C4-2B (cell line): ENCODE measurements around the gene NAIF1.

Source experiments
- ZFX ChIP-seq: fragments of 450-650 bp; IDR thresholded peaks from 2 replicates; pipeline ENCODE4 v1.6.1; 2017
- TF ChIP-seq, protein P1 (sequence below): fragments of 450-650 bp; conservative IDR thresholded peaks from 2 replicates; pipeline ENCODE4 v1.5.1; 2017; ENCODE audit warnings: mild to moderate bottlenecking

DNA sequence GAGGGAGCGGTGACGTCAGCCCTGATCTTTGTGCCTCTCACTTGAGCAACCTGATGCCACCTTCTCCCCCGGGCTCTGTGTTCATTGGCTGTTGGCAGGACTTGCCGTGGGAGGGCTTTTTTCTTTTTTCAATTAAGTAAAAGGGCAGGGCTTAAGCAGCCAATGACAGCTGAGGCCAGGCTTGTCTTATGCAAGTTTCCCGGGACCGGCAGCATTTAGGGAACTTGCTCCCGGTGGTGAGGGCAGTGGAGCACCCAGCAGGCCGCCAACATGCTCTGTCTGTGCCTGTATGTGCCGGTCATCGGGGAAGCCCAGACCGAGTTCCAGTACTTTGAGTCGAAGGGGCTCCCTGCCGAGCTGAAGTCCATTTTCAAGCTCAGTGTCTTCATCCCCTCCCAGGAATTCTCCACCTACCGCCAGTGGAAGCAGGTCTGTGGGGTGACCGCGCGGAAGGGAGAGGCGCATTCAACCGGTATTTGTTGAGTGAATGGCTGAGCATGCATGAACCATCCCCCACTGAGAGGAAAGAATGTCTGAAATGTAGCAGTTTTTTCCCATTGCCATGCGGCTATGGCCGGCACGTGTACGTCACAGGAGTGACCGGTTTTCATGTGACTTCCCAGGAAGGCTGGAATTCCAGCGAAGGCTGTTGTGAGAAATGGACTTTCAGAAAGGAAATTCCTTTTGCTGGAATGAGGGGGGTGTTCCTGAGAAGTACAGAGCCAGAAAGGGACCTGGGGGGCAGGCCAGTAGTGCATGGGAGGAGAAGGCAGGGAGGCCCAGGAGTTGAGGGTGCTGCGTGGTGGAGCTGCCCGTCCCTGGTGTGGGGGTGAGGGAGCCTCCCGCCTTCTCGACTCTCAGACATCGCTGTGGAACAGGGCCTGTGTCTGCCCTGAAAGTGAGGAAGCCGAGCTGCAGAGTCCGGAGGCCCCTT is 31.4 kb upstream of the NAIF1 start:
- TF ChIP-seq, protein P1, sequence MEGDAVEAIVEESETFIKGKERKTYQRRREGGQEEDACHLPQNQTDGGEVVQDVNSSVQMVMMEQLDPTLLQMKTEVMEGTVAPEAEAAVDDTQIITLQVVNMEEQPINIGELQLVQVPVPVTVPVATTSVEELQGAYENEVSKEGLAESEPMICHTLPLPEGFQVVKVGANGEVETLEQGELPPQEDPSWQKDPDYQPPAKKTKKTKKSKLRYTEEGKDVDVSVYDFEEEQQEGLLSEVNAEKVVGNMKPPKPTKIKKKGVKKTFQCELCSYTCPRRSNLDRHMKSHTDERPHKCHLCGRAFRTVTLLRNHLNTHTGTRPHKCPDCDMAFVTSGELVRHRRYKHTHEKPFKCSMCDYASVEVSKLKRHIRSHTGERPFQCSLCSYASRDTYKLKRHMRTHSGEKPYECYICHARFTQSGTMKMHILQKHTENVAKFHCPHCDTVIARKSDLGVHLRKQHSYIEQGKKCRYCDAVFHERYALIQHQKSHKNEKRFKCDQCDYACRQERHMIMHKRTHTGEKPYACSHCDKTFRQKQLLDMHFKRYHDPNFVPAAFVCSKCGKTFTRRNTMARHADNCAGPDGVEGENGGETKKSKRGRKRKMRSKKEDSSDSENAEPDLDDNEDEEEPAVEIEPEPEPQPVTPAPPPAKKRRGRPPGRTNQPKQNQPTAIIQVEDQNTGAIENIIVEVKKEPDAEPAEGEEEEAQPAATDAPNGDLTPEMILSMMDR = no peak
- no peak for TF ChIP-seq ZFX
